GM23338 (cell line): ENCODE results near the gene NPTXR.

Experiments
- CREB1 ChIP-seq: fragments of 250-450 bp; sonication (Bioruptor Pico); IDR thresholded peaks from 2 replicates; pipeline ENCODE4 v1.5.0; 2020; ENCODE audit warnings: low read depth, mild to moderate bottlenecking, moderate library complexity
- EZH2 ChIP-seq: fragments of 200-600 bp; sonication (generic); IDR thresholded peaks from one replicate; pipeline ENCODE4 v1.8.0; 2017; ENCODE audit warnings: antibody characterized with exemption, mild to moderate bottlenecking, low read depth; ENCODE audit not compliant: unreplicated experiment
- JUNB ChIP-seq: IDR thresholded peaks from one replicate; pipeline ENCODE4 v1.6.1; 2016; ENCODE audit warnings: antibody characterized with exemption; ENCODE audit not compliant: unreplicated experiment
- POLR2AphosphoS5 ChIP-seq: IDR thresholded peaks from 2 replicates; pipeline ENCODE4 v1.6.1; 2016; ENCODE audit warnings: antibody characterized with exemption, low read depth
- REST ChIP-seq: IDR thresholded peaks from one replicate; pipeline ENCODE4 v1.6.1; 2018; ENCODE audit warnings: antibody characterized with exemption; ENCODE audit not compliant: unreplicated experiment
- ZNF114 ChIP-seq: fragments of 250-450 bp; sonication (Bioruptor Pico); IDR thresholded peaks from 2 replicates; pipeline ENCODE4 v1.5.0; 2020; ENCODE audit warnings: mild to moderate bottlenecking, moderate library complexity
- TF ChIP-seq, protein P1 (sequence below), 2 experiments: fragments of 200-600 bp in 1 of 2; sonication (generic) in 1 of 2; conservative IDR thresholded peaks; 2 replicates each; pipeline versions ENCODE4 v1.5.1 to v1.6.1; 2016 to 2017; ENCODE audit warnings: antibody characterized with exemption in 2 of 2, low read depth in 2 of 2, mild to moderate bottlenecking in 2 of 2, moderate library complexity in 1 of 2

DNA sequence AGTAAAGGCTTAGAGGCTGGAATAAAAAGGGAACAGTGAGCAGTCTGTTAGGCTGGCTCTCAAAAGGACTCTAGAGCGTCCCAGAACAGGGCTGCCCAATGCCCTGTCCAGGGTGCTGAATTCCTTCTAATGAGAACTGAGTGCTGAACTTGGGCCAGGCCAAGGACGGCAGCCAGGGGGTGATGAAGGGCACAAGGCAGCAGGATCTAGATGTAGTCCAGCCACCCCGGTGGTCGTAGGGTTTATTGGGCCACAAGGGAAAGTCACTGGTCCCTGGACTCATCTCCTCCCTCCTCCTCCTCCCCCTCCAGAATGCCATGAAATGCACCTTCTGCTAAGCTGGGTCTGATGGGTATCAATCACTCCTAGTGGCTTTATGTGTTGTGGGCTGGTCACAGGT, 19.2 kb downstream of the NPTXR start:
- TF ChIP-seq, protein P1, sequence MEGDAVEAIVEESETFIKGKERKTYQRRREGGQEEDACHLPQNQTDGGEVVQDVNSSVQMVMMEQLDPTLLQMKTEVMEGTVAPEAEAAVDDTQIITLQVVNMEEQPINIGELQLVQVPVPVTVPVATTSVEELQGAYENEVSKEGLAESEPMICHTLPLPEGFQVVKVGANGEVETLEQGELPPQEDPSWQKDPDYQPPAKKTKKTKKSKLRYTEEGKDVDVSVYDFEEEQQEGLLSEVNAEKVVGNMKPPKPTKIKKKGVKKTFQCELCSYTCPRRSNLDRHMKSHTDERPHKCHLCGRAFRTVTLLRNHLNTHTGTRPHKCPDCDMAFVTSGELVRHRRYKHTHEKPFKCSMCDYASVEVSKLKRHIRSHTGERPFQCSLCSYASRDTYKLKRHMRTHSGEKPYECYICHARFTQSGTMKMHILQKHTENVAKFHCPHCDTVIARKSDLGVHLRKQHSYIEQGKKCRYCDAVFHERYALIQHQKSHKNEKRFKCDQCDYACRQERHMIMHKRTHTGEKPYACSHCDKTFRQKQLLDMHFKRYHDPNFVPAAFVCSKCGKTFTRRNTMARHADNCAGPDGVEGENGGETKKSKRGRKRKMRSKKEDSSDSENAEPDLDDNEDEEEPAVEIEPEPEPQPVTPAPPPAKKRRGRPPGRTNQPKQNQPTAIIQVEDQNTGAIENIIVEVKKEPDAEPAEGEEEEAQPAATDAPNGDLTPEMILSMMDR (conservative IDR thresholded peaks at IDR 0.05; ENCODE audit: low read depth in 2 of 2): peak; percentile 73 to 77
- TF ChIP-seq POLR2AphosphoS5: no peak
- no peak for TF ChIP-seq EZH2
- peak; percentile 95 for TF ChIP-seq REST
- peak; percentile 48; the same call in 1 of the 2 replicates for TF ChIP-seq CREB1 (CRISPR knock-in tag)
- no peak for TF ChIP-seq JUNB
- TF ChIP-seq ZNF114 (CRISPR knock-in tag): no peak
